SH-SY5Y (cell line): ENCODE data around the gene KIF1A.

ENCODE experiments used
- GATA2 ChIP-seq: IDR thresholded peaks from 2 replicates; pipeline ENCODE4 v1.6.1; 2011; ENCODE audit warnings: mild to moderate bottlenecking, low read depth, low read length
- GATA3 ChIP-seq: IDR thresholded peaks from 2 replicates; pipeline ENCODE4 v1.6.1; 2011; ENCODE audit warnings: low read depth, mild to moderate bottlenecking, low read length, moderate library complexity

DNA sequence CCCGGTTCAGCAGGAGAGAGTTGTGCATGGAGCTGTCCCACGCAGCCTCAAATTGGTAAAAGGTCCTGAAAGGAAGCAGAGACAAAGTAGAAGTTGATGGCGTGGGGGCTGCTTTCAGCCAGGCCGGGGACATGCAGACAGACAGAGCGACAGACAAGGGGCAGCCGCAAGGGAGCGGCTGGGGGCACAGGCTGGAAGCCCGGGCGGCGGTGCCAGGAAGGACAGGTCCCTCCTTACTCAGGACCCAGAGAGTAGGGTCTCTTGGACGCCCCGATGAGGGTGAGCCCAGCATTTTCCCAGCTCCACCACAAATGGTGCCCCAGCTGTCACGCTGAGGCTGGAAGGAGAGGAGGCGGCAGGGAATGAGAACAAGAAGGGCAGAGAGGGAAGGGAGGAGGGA, 93.1 kb downstream of the KIF1A start:
- TF ChIP-seq GATA3 (no peak), GATA2 (no peak)
